ENCODE data around the gene C2orf76.

DNA sequence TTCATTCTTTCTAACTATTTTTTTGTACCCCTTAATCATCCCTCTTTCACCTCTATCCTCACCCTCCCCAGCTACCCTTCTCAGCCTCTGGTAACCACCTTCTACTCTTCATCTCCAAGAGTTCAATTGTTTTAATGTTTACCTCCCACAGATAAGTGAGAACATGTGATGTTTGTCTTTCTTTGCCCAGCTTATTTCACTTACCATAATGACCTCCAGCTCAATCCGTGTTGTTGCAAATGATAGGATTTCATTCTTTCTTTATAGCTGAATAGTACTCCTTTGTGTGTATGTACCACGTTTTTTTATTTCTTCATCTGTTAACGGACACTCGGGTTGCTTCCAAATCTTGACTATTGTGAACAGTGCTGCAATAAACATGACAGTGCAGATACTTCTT is 42.9 kb upstream of the C2orf76 start:
- no peak for TF ChIP-seq CTCF (conservative IDR thresholded peaks at IDR 0.05; ENCODE audit: low read depth, low read length)
- no peak for TF ChIP-seq EZH2 (IDR thresholded peaks at IDR 0.05; ENCODE audit: low read length, unreplicated experiment)

Data from PC-3 (cell line).